Measurements from ENCODE around the gene POMGNT1. TPM values are rescaled to one million over a fixed set of nuclear protein-coding genes. Genes with fewer than 3 reads are reported as not detected.
A peak's percentile ranks its signal among the peaks of the same experiment; 100 is the strongest.

POMGNT1 gene
- polyA plus RNA-seq, 1 donor from 2014 or later = 128 TPM

DNA sequence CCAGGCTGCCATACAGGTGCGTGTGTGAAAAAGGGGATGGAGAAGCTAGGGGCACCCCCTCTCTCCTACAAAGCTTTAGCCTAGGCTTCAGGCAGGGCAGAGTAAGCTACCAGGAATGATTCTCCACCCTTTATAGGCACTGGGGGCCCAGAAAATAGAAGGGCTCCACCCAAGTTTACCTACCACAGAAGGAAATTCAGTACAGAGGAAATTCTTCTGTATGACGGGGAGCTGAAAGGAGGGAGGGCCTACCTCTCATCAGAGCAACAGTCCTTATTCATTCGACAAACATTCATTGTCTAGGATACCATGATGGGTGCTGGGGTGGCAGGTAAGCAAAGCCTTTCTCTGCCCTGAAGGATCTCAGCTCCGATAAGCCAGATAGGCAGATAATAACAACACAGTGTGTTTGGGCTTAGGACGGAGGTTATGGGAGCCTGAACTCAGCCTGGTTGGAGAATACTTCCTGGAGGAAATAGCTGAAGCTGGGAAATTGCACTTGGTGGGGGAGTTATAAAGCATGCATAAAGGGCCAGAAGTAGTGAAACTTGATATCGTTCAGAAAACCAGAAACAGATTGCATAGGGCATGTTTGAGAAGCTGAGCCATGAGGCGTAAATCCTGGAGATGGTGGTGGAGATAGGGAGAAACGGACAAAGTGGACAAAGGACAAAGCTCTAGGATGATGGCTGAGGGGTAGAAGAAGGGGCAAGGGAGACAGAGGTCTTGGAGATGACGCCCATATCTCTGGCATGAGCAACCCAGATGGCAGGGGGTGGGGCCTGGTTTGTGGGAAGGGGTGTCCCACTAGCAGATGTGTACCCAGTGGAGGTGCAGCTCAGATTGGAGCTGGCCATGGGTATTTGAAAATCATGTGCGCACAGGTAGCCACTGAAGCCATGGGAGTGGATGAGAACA lies 16.6 kb downstream of the POMGNT1 start:
- Histone ChIP-seq H3K27me3 (ENCODE audit: insufficient read depth, low read depth, low read length) (no peaks in the 10 kb centered on the region), H3K79me2 (replicated peaks; ENCODE audit: insufficient read depth, low read length) (no peaks in the 10 kb centered on the region), H4K20me1 (ENCODE audit: insufficient read depth) (no peaks in the 10 kb centered on the region), H3K9me3 (ENCODE audit: low read length) (no peaks in the 10 kb centered on the region), H3F3A (ENCODE audit: insufficient read depth, low read length, poor library complexity, severe bottlenecking) (no peaks in the 10 kb centered on the region), H3K27ac (ENCODE audit: low read length) (no peak overlapping the region), H3K9me2 (ENCODE audit: insufficient read depth, low read length) (no peaks in the 10 kb centered on the region), H3K4me3 (ENCODE audit: low read length) (no peak overlapping the region), H3K36me3 (ENCODE audit: insufficient read depth, low read length) (no peaks in the 10 kb centered on the region), H2AFZ (ENCODE audit: low read depth, low read length) (no peak overlapping the region), H3K4me2 (ENCODE audit: low read length) (no peak overlapping the region), H3K9ac (ENCODE audit: low read length) (no peak overlapping the region)
- TF ChIP-seq SMC3 (conservative IDR thresholded peaks at IDR 0.05; ENCODE audit: poor library complexity) (no peak), MXI1 (conservative IDR thresholded peaks at IDR 0.05; ENCODE audit: poor library complexity, severe bottlenecking) (no peak), TAF1 (IDR thresholded peaks at IDR 0.05; ENCODE audit: low read depth) (no peak)
- TF ChIP-seq, protein P1, sequence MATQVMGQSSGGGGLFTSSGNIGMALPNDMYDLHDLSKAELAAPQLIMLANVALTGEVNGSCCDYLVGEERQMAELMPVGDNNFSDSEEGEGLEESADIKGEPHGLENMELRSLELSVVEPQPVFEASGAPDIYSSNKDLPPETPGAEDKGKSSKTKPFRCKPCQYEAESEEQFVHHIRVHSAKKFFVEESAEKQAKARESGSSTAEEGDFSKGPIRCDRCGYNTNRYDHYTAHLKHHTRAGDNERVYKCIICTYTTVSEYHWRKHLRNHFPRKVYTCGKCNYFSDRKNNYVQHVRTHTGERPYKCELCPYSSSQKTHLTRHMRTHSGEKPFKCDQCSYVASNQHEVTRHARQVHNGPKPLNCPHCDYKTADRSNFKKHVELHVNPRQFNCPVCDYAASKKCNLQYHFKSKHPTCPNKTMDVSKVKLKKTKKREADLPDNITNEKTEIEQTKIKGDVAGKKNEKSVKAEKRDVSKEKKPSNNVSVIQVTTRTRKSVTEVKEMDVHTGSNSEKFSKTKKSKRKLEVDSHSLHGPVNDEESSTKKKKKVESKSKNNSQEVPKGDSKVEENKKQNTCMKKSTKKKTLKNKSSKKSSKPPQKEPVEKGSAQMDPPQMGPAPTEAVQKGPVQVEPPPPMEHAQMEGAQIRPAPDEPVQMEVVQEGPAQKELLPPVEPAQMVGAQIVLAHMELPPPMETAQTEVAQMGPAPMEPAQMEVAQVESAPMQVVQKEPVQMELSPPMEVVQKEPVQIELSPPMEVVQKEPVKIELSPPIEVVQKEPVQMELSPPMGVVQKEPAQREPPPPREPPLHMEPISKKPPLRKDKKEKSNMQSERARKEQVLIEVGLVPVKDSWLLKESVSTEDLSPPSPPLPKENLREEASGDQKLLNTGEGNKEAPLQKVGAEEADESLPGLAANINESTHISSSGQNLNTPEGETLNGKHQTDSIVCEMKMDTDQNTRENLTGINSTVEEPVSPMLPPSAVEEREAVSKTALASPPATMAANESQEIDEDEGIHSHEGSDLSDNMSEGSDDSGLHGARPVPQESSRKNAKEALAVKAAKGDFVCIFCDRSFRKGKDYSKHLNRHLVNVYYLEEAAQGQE (IDR thresholded peaks at IDR 0.05; ENCODE audit: borderline replicate concordance) = no peak
- TF ChIP-seq, protein P2, sequence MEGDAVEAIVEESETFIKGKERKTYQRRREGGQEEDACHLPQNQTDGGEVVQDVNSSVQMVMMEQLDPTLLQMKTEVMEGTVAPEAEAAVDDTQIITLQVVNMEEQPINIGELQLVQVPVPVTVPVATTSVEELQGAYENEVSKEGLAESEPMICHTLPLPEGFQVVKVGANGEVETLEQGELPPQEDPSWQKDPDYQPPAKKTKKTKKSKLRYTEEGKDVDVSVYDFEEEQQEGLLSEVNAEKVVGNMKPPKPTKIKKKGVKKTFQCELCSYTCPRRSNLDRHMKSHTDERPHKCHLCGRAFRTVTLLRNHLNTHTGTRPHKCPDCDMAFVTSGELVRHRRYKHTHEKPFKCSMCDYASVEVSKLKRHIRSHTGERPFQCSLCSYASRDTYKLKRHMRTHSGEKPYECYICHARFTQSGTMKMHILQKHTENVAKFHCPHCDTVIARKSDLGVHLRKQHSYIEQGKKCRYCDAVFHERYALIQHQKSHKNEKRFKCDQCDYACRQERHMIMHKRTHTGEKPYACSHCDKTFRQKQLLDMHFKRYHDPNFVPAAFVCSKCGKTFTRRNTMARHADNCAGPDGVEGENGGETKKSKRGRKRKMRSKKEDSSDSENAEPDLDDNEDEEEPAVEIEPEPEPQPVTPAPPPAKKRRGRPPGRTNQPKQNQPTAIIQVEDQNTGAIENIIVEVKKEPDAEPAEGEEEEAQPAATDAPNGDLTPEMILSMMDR (IDR thresholded peaks at IDR 0.05; ENCODE audit: poor library complexity, severe bottlenecking) = no peak

DNA sequence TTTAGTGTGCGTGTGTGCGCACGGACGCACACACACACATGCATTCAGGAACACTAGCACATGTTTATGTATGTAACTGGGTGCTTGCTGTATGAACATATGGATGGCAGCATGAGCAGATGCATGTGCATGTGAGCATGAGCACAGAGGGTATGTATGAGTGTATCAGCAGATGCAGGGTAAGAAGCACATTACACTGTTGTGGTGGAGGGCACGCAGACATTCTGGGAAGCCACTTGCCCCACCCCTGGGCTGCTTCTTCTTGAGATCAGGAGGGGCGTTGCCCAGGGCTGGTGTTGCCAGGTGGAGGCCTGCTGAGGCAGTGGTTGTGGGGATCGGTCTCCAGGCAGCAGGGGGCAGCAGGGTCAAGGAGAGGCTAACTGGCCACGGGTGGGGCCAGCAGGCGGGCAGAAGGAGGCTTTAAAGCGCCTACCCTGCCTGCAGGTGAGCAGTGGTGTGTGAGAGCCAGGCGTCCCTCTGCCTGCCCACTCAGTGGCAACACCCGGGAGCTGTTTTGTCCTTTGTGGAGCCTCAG lies 18.1 kb downstream of the POMGNT1 start:
- Histone ChIP-seq H3K36me3 (ENCODE audit: insufficient read depth, low read length) (no peaks in the 10 kb centered on the region), H3K9me3 (ENCODE audit: low read length) (no peaks in the 10 kb centered on the region), H2AFZ (ENCODE audit: low read depth, low read length) (no peak overlapping the region), H3K27ac (ENCODE audit: low read length) (no peak overlapping the region), H3K9me2 (ENCODE audit: insufficient read depth, low read length) (no peaks in the 10 kb centered on the region), H3K4me2 (ENCODE audit: low read length) (no peak overlapping the region), H3K9ac (ENCODE audit: low read length) (peak overlapping the region; percentile 26), H3K79me2 (replicated peaks; ENCODE audit: insufficient read depth, low read length) (no peaks in the 10 kb centered on the region), H3F3A (ENCODE audit: insufficient read depth, low read length, poor library complexity, severe bottlenecking) (no peaks in the 10 kb centered on the region), H4K20me1 (ENCODE audit: insufficient read depth) (no peaks in the 10 kb centered on the region), H3K4me3 (ENCODE audit: low read length) (no peak overlapping the region), H3K27me3 (ENCODE audit: insufficient read depth, low read depth, low read length) (no peaks in the 10 kb centered on the region)
- TF ChIP-seq EZH2 (IDR thresholded peaks at IDR 0.05; ENCODE audit: borderline replicate concordance, insufficient read depth, low read length, poor library complexity, severe bottlenecking) (no peak), POLR2AphosphoS5 (IDR thresholded peaks at IDR 0.05) (no peak), MXI1 (conservative IDR thresholded peaks at IDR 0.05; ENCODE audit: poor library complexity, severe bottlenecking) (no peak), RAD21 (conservative IDR thresholded peaks at IDR 0.05) (no peak), TAF1 (IDR thresholded peaks at IDR 0.05; ENCODE audit: low read depth) (no peak)
- TF ChIP-seq, protein P2 (IDR thresholded peaks at IDR 0.05; ENCODE audit: poor library complexity, severe bottlenecking) = no peak
- TF ChIP-seq, protein P1 (IDR thresholded peaks at IDR 0.05; ENCODE audit: borderline replicate concordance) = no peak

All from neural cell (in vitro differentiated cells).